RWPE2 (cell line): ENCODE measurements around the gene STAG3.

Source experiments
- ATAC-seq: fragments of 200-7000 bp; cut with Tn5 transposase; 3 replicates; pipeline ENCODE4 v1.9.1; 2021; ENCODE audit warnings: low read depth
- DNase-seq: peaks from one replicate; pipeline ENCODE4 v3.0.0-alpha.2; 2020; ENCODE audit warnings: low spot score
- H3K27ac ChIP-seq: fragments of 450-650 bp; 2 replicates; pipeline ENCODE4 v1.5.1; 2017; ENCODE audit warnings: mild to moderate bottlenecking; ENCODE audit not compliant: poor library complexity, severe bottlenecking
- H3K27me3 ChIP-seq: fragments of 250-450 bp; sonication (Bioruptor Pico); 2 replicates; pipeline ENCODE4 v1.5.1; 2021; ENCODE audit warnings: mild to moderate bottlenecking, moderate library complexity; ENCODE audit not compliant: insufficient read depth, poor library complexity, severe bottlenecking
- H3K36me3 ChIP-seq: fragments of 250-450 bp; sonication (Bioruptor Pico); 2 replicates; pipeline ENCODE4 v1.5.1; 2020; ENCODE audit warnings: low read depth, mild to moderate bottlenecking, moderate library complexity
- H3K4me1 ChIP-seq: fragments of 250-450 bp; sonication (Bioruptor Pico); 2 replicates; pipeline ENCODE4 v1.5.1; 2021; ENCODE audit warnings: mild to moderate bottlenecking, moderate library complexity; ENCODE audit not compliant: insufficient read depth, poor library complexity, severe bottlenecking
- H3K4me3 ChIP-seq: fragments of 250-450 bp; sonication (Bioruptor Pico); 2 replicates; pipeline ENCODE4 v1.5.1; 2021; ENCODE audit warnings: mild to moderate bottlenecking, moderate library complexity; ENCODE audit not compliant: severe bottlenecking
- H3K9me3 ChIP-seq: fragments of 250-450 bp; sonication (Bioruptor Pico); 2 replicates; pipeline ENCODE4 v1.5.1; 2021; ENCODE audit warnings: mild to moderate bottlenecking, moderate library complexity; ENCODE audit not compliant: severe bottlenecking
- CTCF ChIP-seq: fragments of 450-650 bp; IDR thresholded peaks from one replicate; pipeline ENCODE4 v1.5.1; 2017; ENCODE audit warnings: mild to moderate bottlenecking, moderate library complexity; ENCODE audit not compliant: poor library complexity, severe bottlenecking

Gene STAG3

GRCh38 chr7:100166970-100167911, 10.5 kb upstream of the STAG3 start:
- no peaks in the 10 kb centered on the region for H3K36me3 ChIP-seq
- no peak overlapping the region for H3K4me3 ChIP-seq
- H3K27me3 ChIP-seq, result no peaks in the 10 kb centered on the region
- no peaks in the 10 kb centered on the region for H3K9me3 ChIP-seq
- DNase-seq (no peak), ATAC-seq (no peak)
- TF ChIP-seq CTCF, result no peak
- no peak overlapping the region for H3K27ac ChIP-seq
- H3K4me1 ChIP-seq, result peaks cover 10% of the 10 kb centered on the region

DNA sequence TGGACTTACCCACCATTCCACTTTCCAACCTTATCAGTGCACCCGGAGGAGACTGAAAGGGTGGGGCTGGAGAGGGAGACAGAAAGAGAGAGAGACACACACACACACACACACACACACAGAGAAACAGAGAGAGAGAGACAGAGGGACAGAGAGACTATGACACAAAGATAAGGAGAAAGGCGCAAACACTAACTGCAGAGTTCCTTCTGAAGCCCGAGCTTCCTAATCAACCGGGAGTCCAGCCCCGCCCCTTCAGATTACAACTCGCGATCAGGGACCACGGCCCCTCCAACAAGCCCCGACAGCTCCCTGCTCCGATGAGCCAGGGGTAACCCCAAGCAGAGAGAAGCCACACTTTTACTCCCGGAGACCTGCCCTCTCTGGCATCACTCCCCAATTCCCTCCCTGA, 9.8 kb upstream of the STAG3 start:
- no peaks in the 10 kb centered on the region for H3K27me3 ChIP-seq
- no peaks in the 10 kb centered on the region for H3K9me3 ChIP-seq
- ATAC-seq, result 0 out of 3 replicates have a peak, but pooled peaks have one; percentile 4
- TF ChIP-seq CTCF, result no peak
- no peak for DNase-seq
- no peaks in the 10 kb centered on the region for H3K36me3 ChIP-seq
- H3K4me3 ChIP-seq, result peak overlapping the region; percentile 13
- peaks cover 7% of the 10 kb centered on the region for H3K4me1 ChIP-seq
- no peak overlapping the region for H3K27ac ChIP-seq

GRCh38 chr7:100169147-100169850, 8.4 kb upstream of the STAG3 start:
- H3K9me3 ChIP-seq, result no peaks in the 10 kb centered on the region

DNA sequence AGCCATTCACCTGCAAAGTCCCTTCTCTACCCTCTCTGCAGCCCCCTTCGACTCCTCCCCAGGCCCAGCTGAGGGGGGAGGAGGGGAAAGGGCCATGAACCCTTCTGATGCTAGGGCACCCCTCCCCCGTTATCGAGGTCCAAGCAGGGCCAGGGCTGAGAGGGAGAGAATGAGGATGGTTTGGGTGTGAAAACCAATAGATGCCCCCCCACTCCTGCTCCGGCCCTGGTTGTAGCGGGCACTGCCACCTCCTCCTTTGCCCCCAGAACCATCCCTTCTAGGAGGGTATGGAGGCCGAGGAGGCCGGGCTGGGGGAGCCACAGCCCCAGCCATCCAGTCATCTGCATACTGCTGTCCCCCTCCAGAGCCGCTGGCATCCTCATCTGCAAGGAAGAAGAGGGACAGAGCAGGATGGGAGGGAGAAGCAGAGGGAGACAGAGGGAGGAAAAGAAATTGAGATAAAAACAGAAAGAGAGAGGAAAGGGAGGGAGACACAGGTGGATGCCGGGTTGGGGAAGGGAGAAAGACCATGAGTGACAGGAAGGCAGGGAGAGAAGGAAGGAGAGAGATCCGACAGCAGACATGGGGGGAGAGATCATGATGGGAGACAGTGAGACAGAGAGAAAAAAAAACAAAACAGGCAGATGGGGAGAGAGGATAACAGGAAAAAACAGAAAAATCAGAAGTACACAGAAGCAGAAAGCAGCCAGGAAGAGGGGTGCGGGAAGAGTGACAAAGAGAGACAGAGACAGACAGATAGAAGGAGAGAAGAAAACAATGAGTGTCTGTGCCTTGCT, 7.4 kb upstream of the STAG3 start:
- no peak for TF ChIP-seq CTCF
- DNase-seq, result no peak
- no peak overlapping the region for H3K27ac ChIP-seq
- H3K9me3 ChIP-seq, result no peaks in the 10 kb centered on the region
- no peak for ATAC-seq
- H3K27me3 ChIP-seq, result no peaks in the 10 kb centered on the region
- H3K4me3 ChIP-seq, result no peak overlapping the region
- peaks cover 6% of the 10 kb centered on the region for H3K4me1 ChIP-seq
- no peaks in the 10 kb centered on the region for H3K36me3 ChIP-seq

More at GRCh38 chr7:100169147-100169850, 8.4 kb upstream of the STAG3 start:
- DNase-seq (no peak), ATAC-seq (no peak)
- H3K27me3 ChIP-seq, result no peaks in the 10 kb centered on the region
- TF ChIP-seq CTCF, result no peak
- H3K4me1 ChIP-seq, result peaks cover 6% of the 10 kb centered on the region
- no peak overlapping the region for H3K27ac ChIP-seq
- H3K4me3 ChIP-seq, result no peak overlapping the region
- no peaks in the 10 kb centered on the region for H3K36me3 ChIP-seq
